LNCaP clone FGC (cell line): ENCODE results near the gene ZCCHC14.

Source experiments
- DNase-seq: peaks from one replicate; pipeline ENCODE4 v3.0.0-alpha.2; 2011; ENCODE audit warnings: low read depth
- H3K4me3 ChIP-seq: 2 replicates; pipeline ENCODE4 v1.5.1; 2011; ENCODE audit warnings: mild to moderate bottlenecking, low read depth, low read length, control low read depth
- TF ChIP-seq, protein P1 (sequence below): IDR thresholded peaks from 2 replicates; pipeline ENCODE4 v1.5.1; 2012; ENCODE audit warnings: mild to moderate bottlenecking; ENCODE audit not compliant: control insufficient read depth, insufficient read depth; ENCODE audit errors: extremely low read depth

ZCCHC14 gene

DNA sequence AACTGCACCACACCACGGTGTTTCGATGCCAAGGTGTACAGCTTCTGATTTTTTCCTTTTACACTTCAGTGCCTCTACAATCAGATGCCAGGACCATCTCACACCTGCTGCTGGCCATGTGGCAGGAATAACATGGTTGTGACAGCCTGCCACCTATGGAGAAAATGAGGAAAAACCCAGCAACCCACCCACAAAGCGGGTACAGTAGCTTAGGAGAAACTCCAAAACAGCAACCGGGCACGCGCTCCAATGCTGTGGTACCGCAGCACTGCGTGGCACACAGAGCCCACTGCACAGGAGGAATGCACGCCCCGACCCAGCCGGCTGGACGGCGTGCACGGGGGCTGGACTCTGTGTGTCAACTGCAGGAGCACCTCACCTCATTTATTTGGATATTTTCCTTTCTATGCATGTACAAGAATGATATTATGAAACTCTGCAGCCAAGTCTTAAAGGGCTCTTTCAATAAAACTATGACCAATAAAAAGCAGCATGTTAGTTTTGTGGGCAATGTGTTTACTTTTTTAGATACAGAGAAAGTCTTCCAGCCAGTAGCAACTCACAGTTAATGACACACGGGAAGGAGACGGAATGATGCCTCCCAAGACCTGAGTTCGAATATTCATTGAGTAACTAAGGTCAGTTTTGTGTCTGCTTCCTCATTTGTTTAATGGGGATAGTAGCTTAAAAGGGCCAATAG lies 54.8 kb downstream of the ZCCHC14 start:
- TF ChIP-seq, protein P1, sequence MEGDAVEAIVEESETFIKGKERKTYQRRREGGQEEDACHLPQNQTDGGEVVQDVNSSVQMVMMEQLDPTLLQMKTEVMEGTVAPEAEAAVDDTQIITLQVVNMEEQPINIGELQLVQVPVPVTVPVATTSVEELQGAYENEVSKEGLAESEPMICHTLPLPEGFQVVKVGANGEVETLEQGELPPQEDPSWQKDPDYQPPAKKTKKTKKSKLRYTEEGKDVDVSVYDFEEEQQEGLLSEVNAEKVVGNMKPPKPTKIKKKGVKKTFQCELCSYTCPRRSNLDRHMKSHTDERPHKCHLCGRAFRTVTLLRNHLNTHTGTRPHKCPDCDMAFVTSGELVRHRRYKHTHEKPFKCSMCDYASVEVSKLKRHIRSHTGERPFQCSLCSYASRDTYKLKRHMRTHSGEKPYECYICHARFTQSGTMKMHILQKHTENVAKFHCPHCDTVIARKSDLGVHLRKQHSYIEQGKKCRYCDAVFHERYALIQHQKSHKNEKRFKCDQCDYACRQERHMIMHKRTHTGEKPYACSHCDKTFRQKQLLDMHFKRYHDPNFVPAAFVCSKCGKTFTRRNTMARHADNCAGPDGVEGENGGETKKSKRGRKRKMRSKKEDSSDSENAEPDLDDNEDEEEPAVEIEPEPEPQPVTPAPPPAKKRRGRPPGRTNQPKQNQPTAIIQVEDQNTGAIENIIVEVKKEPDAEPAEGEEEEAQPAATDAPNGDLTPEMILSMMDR = peak; percentile 25
- peak; percentile 67 for DNase-seq
- H3K4me3 ChIP-seq = no peak overlapping the region

DNA sequence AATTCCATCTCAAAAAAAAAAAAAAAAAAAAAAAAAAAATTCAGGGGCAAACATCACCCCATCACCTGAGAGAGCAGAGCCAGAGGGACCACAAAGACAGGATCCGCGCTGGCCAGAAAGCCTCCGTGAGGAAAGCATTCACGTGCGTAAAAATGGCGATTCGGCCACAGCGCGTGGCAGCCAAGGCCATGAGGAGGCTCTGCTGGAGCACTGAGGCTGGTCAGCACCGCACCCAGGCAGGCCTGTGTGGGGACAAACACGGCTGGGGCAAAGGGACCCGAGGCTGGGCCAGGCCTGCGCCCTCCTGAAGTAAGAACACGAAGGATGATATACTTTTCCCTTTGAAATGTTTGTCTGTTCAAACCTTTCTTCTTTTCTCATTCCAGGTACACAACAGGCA lies 55.5 kb downstream of the ZCCHC14 start:
- H3K4me3 ChIP-seq = no peak overlapping the region
- TF ChIP-seq, protein P1 = no peak
- DNase-seq = no peak

DNA sequence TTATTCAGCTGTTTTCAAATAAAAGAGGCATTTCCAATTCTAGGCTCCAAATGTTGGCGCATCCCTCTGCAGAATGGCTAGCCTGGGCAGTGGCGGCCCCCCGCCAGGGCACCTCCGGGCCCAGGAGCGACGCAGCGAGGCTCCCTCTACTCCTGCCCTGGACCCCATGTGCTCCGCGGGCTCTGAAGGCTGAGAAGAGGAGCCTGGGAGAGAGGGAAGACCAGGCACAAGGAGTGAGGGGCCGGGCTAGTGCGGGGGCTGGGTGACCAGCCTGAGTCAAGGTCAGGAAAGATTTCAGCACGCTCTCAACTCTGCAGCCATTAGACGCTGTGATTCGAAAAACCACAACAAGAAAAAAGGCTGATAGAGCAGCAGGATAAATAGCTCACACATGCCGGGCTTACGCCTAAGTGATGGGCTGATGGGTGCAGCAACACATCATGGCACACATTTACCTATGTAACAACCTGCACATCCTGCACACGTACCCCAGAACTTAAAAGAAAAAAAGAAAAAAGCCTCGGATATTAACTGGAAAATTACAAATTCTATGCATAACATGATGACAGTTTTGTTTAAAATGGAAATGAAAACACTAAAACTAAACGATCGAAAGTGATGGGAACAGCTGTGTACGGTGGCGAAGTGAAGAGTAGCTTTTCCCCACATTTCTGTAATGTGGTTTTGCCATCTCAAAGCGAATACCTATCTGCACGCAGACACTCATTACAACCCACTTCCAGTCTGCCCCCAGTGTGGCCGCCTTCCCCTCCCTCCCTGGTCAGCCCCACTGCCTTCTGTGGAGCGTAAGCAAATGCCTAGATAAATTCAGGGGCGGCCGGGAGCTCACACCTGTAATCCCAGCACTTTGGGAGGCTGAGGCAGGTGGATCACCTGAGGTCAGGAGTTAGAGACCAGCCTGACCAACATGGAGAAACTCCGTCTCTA lies 56.3 kb downstream of the ZCCHC14 start:
- TF ChIP-seq, protein P1 = no peak
- DNase-seq = no peak
- no peak overlapping the region for H3K4me3 ChIP-seq

DNA sequence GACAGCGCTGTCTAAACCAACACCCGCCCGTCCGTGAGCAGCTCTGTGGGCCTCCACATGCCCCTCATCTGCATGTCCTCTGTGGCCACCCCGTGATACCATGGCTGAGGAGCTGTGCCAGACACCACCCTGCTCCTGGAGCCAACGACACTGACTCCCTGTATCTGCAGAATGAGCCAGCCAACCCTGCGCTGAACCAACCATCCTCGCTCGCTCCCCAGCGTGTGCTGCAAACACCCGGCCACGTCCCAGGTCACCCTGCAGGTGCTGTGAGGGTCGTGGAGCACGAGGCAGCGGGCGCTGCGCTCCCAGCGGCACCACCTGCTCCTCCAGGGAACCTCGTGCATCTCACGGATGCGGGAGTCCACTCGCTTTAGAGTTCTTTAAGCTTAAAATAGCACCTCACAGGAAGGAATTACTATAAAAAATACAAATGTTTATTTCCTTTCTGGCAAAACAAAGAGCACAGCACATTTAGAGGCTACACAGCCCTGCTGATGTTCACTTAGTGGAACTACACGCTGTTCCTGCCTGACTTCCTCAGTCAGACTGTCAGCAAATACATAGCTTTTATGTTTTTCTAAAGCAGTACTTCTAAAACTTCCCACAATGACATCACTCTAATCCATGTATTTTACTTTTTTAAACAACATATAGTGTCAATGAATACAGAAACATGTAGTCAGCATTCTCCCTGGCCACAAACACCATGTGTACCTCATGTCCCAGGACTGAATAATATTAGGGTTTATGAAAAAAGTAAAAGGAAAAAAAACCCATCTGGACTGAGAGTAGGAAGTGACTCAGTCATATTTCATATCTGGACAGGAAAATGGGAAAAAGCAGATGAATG lies 57.2 kb downstream of the ZCCHC14 start:
- TF ChIP-seq, protein P1 = no peak
- DNase-seq = no peak
- H3K4me3 ChIP-seq = no peak overlapping the region

DNA sequence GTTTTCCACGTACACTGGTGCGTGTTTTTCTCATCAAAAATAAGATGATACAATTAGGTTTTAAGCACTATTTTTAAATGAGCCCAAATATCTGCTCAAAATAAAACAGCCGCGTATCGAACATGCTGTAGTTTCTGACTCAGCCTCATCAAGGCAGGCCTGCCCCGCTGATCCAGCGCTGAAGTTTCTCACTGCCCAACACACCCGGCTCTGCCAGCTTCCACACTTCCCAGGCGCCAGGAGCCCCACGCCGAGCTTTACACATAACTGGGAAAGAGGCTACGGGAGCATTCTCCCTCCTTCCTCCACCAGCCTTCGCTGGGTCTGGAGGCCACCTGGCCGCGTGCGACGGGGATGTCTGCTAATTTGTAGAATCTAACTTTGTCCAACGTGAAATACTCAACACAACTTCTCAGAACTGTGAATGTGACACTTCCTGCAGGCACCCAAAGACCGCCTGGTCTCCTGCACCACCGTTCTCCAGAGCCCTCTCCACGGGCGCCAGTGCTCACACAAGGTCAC lies 58.6 kb downstream of the ZCCHC14 start:
- DNase-seq = no peak
- TF ChIP-seq, protein P1 = no peak
- H3K4me3 ChIP-seq = no peak overlapping the region

DNA sequence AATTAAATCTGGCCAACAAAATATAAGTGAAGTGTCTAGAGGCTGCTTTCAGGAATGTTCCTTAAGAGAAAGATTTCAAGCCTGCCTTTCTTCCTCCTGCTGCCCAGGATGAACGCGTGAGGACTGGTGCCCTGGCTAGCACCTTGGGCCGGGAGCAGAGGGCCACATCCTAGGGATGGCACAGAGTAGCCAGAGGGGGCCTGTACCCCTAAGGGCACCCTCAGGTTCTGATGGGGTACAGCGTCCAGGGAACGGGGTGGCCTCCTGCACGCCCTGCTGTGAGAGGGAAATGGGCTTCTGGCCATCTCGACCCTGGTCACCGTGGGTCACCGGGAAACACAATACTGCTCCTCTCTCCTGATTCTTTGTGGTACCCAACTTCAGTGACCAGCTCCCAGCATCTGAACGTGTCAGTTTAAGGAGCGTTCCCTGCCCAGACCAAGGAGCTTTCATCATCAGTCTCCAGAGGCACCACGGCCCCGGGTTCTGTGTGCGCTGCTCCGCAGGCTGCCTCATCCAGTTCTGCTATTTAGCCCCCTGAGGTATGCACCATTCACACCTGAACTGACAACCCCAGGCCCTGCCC lies 60.4 kb downstream of the ZCCHC14 start:
- DNase-seq = no peak
- H3K4me3 ChIP-seq = no peak overlapping the region
- TF ChIP-seq, protein P1 = no peak
